ENCODE data around the gene MAS1.
"Not testable (repeated sequence)": the region's sequence is repeated elsewhere in the genome, so short reads cannot be mapped to it uniquely, and the experiment has no call there.

Gene MAS1

DNA sequence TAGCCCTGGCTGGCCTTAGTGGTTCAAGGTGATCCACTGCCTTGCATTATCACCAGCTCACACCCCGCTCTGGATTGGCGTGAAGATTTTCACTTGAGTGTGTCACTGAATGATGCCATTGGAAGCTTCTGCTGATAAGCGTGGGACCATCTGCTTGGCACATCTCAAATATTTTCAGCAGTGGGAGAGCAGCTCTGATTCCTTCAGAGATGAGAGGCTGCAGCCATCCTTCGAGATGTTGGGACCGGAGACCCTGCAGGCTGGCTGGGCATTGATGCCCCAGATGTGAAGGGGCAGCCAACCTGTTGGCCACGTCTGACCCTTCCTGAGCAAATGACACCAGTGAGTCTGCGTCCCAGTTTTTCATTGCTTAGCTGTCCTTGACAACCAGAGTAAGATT is at the start of gene MAS1:
MAS1 (plus strand) TSS at position 197 of the 400 bp plus-strand sequence. CDS start 15,968 bp downstream, outside the sequence.
- no peak for DNase-seq

DNA sequence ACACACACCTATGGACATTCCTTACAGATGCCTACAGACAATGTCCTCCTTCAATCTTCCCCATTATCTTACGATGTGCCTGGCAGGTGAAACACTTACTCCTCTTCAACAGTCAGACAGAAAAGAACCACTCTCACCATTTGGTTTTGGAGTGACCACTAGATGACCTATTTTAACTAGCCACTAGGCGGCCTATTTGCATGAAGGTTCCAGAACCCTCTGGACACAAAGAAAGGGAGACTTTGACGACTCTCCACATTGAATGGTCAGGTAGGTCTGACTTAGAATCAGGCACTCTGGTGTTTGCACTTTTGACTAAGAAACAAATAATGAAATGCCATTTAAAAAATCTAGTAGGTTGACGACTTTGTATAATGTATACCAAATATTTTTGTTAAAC is 48.8 kb upstream of the MAS1 start:
- DNase-seq: no peak

DNA sequence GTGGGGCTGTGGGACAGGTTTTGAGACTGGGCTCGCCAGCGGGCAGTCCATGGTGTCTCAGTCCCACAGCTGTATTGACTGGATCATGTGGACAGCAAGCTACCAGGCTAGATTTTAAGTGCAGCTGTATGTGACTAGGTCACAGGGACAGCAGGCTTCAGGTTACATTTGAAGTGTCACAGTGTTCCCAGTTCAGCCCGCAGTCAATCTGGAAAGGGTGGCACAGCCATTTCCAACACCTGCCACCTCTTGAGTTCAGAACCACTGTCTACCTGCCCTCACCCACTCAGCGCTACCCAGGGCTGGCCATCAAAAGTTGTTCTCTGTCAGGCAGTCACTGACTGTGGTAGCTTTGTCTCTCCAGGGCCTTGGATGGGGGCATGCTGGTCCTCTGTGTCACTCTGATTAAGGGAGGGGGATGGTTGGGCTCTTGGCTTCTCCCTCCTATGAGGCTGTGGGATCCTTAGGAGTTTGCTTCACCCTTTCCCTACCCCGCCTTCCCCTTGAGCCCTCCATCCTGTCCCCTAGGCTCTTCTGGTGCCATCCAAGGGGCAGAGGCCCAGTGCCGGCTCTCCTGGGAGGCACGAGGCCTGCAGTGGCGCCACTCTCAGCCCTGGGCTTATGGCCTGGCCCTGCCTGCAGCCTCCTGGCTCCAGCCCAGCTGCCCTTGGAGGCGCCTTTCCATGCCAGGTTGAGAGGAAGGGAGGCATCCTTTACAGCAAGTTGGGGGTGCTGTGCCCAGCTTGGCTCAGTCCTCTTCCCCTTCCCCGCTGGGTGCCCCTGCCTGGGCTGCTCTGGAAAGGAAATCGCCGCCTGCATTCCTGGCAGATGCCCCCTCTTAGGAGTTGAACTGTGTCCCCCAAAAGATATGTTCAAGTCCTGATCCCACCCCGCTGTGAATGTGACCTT is 45.8 kb upstream of the MAS1 start:
- no peak for DNase-seq

DNA sequence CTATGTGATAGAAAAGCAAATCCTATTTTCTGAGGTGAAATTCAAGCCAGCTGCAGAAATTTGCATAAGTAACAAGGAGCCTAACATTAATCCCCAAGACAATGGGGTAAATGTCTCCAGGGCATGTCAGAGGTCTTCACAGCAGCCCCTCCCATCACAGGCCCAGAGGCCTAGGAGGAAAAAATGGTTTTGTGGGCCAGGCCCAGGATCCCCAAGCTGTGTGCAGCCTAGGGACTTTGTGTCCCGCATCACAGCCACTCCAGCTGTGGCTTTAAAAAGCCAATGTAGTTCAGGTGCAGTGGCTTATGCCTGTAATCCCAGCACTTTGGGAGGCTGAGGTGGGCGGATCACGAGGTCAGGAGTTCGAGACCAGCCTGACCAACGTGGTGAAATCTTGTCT is 42.2 kb upstream of the MAS1 start:
- not testable (repeated sequence) for DNase-seq

DNA sequence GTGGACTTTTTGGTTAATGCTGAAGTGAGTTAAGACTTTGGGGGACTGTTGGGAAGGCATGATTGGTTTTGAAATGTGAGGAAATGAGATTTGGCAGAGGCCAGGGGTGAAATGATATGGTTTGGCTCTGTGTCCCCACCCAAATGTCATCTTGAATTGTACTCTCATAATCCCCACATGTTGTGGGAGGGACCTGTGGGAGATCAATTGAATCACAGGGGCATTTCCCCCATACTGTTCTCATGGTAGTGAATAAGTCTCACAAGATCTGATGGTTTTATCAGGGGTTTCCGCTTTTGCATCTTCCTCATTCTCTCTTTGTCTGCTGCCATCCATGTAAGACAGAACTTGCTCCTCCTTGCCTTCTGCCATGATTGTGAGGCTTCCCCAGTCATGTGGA is 40.9 kb upstream of the MAS1 start:
- DNase-seq: not testable (repeated sequence)

DNA sequence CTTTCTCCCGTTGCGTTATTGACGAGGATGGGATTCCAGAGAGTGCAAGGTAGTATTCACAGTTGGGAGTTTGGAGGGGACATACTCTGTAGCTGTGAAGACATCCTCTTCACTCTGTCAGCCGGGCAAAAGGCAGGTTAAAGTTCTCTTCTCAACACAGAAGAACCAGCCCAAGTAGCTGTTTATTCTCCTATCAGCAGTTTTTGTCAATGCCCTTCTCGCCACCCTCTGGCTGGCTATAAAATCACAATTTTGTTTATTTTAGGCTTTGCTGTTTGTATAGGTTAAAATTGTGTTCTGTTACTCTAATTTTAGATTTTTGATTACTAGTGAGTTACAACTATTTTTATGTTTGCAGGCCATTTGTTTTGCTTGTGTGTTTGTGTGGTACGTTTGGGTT is 37.9 kb upstream of the MAS1 start:
- no peak for DNase-seq

DNA sequence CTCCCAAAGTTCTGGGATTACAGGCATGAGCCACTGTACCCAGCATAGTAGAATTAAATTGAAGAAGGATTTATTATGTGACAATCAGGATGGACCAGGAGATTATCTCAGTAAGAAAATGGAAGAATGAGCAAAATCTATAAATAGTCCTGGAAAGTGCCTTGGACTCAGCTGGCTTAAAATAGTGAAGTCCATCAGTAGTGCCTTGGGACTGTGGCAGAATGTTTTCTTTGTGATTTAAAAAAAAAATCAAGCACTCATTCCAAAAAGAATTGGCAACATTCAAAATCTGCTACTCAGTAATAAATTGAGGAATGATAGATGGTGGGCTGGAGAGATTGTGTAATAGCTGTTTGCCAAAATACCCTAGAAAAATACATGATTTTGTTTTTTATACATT is 37.0 kb upstream of the MAS1 start:
- no peak for DNase-seq

DNA sequence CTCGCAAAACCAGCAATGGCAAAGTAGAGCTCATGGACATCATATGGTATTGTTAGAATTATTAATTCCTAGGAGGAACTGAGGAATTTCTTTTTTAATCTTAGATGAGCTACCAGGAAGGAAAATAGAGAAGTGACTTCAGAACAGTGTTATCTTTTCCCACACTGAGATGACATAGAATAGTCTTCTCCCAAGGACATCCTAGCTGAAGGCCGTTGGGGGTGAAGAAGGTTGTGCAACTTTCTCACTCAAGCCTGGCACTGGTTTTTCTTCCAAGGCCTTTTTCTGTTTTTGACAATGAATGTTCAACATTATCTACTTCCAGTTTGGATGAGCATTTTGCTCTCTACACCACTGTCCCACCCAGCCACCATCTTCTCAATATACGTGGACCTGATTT is 35.8 kb upstream of the MAS1 start:
- DNase-seq: no peak

DNA sequence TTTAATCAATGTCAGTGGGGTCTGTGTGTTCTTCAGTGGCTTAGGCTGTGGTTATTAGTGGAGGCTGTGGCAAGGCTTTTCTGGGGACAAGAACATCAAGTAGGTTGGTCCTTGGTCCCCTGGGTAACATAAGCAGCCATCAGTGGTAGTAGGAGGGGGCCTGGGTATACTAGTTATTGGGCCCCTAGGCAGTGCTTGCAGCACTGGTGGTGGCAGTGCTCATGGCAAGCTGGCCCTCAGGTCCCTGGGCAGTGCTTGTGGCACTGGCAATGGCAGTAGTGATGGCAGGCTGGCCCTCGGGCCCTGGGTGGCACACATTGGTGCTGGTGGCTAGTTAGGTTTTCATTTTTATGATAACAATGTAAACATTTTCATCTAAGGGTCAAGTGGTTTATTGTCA is 32.5 kb upstream of the MAS1 start:
- no peak for DNase-seq

DNA sequence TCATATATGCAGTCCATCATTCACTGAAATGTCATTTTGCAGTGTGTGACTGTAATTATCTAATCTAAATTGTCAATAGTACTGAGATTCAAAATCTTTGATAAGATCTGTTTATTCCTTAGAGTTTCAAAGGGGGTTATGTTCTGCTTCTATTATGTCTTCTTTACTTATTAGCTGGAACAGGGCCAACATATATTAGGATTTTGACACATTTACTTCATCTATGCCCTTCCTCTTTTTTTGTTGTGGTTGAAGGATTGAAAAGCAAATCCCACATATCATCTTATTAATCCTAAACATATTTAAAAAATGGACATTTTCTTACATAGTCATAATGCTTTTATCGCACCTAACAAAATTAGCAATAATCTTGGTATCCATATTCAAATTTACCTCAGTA is 30.3 kb upstream of the MAS1 start:
- DNase-seq: no peak

DNA sequence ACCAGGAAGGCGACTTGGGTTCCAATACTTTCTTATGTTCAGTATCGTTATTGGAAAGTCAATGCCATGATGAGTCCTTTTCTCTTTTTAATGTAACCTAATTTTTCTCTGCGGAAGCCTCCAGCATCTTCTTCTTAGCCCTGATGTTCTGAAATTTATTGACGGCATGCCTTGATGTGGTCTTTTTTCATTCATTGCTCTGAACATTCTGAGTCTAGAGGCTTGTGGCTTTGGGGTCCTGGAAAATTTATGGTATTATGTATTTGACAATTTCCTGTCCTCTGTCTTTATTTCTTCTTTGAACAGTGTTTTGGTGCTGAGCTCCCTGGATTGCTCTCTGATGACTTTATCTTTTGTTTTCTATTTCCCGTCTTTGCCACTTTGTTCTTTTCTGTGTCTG is 28.7 kb upstream of the MAS1 start:
- DNase-seq: no peak

DNA sequence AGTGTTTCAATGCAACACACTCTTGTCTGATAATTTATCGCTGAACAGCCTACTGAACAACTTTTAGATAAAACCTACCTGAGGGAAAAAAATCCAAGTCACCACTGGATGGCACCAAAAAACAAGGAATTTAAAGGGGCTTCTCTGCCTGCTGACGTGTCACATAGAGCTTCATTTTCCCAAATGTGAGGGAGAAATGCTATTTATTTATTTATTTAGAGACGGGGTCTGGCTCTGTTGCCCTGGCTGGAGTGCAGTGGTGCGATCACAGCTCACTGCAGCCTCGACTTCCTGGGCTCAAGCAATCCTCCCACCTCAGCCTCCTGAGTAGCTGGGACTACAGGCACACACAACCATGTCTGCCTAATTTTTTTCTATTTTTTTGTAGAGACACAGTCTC is 27.4 kb upstream of the MAS1 start:
- not testable (repeated sequence) for DNase-seq

DNA sequence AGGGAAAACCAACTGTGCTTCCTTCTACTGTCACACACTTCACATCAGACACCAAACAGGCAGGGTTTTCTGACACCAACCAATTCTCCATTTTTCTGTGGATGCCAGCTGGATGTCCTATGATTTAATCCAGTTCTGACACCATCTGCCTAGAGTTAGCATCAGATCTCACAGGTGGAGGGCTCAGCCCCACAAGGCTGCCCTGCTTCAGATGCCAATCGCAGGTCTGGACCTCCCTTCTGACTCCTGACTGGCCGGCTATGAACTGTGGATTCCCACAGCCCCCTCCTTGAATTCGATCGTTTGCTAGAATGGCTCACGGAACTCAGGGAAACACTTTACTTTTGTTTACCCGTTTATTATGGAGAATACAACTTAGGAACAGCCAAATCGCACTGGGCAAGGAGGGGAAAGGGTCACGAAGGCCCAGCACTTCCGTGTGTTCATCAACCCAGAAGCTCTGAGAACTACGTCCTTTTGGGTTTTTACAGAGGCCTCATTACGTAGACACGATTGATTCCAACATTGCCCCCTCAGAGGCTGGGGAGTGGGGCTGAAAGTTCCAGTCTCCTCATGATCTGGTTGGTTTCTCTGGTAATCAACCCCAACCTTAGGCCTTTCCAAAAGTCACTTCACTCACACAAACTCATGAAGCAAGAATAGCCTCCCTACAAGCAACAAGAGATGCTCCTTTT is 25.4 kb upstream of the MAS1 start:
- DNase-seq: no peak

DNA sequence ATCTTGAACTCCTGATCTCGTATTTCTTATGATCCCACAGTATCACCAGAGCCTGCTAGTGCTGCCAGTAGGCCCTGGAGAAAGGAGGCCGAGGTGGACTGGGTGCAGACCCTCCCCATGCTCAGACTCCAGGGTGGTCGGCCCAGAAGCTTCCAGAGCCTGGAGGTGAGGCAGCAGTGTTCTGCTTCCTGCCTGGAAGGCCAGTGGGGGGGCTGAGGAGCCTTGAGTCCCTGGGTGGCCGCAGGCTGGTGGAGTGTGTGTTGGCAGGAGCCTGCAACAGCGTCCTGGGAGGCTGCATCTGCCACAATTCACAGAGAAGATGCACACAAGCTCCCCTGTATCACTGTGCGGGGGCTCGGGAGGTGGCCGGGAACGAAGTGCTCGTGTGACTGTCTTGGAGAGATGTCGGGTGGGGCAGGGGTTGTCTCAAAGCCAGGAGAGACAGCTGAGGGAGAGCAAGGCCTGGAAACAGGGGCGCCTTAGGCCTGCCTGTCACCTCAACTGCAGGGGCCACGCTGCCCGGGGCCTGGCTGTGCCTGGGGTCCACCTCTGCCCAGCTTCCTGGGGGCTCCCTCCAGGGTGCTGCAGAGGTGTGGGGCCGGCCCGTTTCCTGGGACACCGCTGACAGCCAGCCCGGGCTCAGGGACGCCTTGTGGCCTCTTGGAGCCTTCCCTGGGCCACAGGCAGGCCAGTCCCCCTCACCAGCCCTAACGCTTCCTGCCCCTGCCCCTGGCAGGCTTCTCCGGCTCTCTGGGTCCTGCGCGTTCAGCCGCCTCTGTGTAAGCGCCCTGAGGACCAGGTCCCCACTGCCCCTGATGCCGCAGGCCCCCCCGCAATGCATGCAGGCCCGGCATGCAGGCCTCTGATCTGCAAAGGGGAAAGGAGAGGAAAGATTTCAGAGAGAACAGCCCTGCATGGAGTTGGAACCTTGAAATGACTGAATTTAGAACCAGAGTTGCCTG is 24.2 kb upstream of the MAS1 start:
- no peak for DNase-seq

DNA sequence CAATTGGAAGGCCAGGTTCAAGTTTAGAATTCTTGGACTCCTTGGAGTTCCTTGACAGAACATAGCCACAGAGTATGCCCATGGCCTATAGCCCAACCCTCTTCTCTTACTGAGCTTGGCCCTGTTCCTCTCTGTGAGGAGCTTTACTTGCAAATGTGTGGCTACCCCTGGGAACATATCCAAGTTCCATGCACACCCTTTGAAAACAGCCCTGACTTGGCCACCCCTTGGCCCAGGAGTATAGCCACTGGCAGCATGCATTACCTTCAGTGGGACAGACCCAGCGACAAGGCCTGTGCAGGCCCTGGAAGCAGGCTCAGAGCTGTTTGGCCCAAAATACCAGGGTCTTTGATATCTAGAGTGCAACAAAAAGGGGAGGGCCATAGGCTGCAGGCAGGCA is 19.5 kb upstream of the MAS1 start:
- DNase-seq: no peak

DNA sequence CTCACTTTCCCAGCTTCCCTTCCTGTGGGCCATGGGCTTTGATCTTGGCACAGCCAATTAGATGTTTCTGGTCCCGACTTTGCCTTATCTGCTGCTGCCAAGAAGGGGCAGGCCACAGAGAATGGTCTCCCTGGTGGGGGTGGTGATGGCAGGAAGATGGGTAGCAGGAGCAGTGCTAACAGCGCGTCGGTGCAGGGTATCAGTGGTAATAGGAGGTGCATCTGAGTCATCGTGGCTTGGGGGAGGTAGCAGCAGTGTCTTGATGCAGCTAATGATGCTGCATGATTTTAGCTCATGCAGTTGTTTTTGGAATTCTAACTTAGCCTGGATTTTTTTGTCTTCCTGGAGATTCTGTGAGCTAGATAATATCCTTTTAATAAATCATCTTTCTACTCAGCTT is 18.9 kb upstream of the MAS1 start:
- no peak for DNase-seq

DNA sequence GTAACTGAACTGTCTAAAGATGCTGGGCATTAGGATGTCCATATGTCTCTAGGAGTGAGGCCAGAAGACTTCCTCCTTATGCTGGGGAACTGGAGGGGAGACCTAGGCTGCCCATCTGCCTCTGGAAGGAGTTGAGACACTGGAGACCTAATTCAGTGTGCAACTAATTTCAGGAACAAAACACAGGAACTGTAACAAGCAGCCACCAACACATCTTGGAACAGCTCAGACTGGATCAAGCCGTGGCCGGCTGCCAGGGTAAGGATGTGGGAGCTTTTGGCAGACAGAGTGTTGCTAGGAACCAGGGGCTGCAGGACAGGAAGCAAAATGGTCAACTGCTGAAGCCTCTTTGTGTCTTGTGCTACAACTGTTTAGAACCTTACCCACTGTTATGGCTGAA is 16.4 kb upstream of the MAS1 start:
- no peak for DNase-seq

DNA sequence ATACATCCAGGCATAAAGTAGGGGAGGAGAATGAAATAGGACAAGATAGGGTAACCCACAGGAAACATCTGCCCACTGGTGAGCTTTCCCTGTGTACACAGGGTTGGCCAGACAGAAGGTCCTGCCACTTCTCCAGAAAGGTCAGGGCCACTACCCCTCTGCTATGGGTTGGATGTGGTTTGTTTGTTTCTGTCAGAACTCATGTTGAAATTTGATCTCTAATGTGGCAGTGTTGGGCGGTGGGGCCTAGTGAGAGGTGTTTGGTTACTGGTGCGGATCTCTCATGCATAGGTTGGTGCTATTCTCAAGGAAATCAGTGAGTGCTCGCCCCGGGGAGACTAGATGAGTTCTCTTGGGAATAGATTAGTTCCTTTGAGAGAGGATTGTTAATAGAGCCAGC is 15.6 kb upstream of the MAS1 start:
- DNase-seq: no peak

DNA sequence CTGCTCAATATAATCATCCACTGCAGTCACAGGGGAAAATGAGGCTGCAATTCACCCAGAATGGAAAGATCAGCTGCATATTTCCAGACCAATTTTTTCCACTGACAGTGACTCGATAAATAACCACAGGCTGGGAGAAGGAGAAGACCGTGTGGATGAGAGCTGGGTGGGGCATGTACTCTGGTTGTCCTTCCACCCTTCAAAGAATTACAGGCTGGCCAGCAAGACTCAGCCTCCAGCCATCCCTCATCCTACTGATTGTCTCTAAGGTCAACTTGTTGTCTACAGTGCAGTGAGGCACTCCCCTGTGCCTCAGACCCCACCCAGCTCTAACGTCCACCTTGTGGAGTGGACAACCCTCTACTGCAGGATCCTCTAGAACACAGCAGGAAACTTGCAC is 14.5 kb upstream of the MAS1 start:
- DNase-seq: no peak

DNA sequence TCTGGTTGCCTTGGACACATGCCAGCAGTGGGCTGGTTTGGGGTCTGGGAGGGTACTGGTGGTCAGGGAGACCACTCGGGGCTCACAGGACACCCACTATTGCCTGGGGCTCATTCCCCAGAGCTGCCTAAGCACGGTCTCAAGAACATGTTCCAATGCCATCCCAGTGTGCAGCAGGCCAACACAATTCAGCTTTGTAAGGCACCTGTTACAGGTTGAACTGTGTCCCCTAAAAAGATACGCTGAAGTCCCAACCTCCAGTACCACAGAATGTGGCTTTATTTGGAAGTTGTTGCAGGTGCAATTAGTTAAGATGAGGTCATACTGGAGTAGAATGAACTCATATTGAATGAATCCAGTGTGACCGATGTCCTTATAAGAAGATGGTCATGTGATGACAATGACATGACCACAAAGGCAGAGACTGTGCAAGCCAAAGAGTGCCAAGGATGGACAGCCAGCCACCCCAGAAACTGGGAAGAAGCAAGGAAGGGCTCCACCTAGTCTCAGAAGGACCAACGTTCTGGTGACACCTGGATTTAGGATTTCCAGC is 13.5 kb upstream of the MAS1 start:
- DNase-seq: no peak

DNA sequence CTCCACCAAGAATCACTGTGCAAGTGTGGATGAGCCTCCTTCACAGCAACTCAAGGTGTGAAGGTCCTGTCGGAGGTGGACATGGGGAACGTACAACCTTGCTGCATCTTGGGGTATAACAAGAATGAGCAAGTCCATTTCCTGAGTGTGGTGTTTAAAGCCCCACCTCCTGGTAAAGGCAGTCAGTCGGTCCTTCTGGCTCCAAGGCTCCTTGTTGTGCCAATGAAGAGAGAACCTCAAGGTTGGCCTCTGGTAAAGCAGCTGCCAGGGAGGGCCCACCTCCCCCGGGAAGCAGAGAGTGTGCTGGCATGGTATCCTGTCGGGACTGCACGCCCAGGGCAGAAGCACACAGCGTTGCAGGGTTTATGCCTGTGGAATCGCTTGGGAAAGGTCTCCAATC is 12.4 kb upstream of the MAS1 start:
- DNase-seq: no peak

DNA sequence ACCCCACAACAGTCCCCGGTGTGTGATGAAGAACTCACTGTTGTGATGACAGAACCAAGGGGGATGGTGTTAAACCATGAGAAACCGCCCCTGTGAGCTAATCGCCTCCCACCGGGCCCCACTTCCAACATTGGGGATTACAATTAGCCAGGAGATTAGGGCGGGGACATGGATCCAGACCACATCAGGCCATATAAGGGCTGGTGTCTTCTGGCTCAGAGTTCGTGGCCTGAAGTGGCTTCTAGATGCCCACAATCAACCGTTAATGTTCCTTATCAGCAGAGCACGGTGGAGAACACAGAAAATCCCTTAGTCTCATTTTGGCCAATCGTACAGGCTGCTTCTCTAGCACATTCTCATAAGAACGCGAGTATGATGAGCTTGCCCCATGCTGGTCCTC is 10.9 kb upstream of the MAS1 start:
- DNase-seq: no peak

DNA sequence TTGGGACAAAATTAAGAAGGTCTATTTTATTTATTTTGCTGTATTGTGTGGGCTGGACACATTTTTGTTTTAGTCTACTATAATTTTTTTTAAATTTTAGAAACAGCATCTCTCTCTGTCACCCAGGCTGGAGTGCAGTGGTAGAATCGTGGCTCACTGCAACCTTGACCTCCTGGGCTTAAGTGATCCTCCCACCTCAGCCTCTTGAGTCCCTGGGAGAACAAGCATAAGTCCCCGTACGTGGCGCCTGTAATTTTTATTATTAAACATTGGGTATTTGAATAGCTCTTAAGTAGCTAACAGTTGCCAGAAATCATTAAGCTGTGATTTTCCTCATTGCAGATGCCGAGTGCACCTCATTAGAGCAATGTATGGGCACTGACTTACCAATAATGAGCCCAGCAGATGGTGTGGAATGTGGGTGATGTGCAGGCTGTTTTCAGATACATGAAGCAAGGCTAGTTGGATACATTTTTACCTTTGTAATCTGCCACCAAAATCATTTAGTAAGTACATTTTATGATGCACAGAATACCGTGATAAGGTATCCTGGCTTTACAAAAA is 10.3 kb upstream of the MAS1 start:
- DNase-seq: no peak

All from activated effector memory CD4-positive, alpha-beta T cell treated with anti-CD3 and anti-CD28 coated beads, Interleukin-2, amount 50 U/mL, for 16 hours (primary cell).